ENCODE measurements around the gene ROM1. TPM values are rescaled to one million over a fixed set of nuclear protein-coding genes. Genes with fewer than 3 reads are reported as not detected.

The ROM1 gene
- total RNA-seq, 1 experiment from 2014 or later: 5.8 TPM

- peak overlapping the region; percentile 95; the same call in 1 of the 2 replicates for H3K4me3 ChIP-seq (ENCODE audit: low read length)
- peak overlapping the region; percentile 13; the same call in 1 of the 2 replicates for H3K9ac ChIP-seq (ENCODE audit: low read length)
- intact Hi-C loops (cut with micrococcal nuclease): loop anchor here (5.0 kb wide), 1 partner anchor 35 kb away; the partner anchor contains the start of genes EML3 and ROM1
- H3K27me3 ChIP-seq (ENCODE audit: low read length): no peaks in the 10 kb centered on the region
- no peaks in the 10 kb centered on the region for H3K9me2 ChIP-seq (replicated peaks; ENCODE audit: low read length)
- no peak for DNase-seq
- peaks cover 59% of the 10 kb centered on the region for H3K79me2 ChIP-seq (ENCODE audit: low read length)
- TSS peak; percentile 46 for BruUV-seq (replicated peaks)
- no peaks in the 10 kb centered on the region for H4K20me1 ChIP-seq (ENCODE audit: low read length)
- no peak for ATAC-seq
- no peaks in the 10 kb centered on the region for H3K9me3 ChIP-seq (ENCODE audit: low read length)
- H3K4me1 ChIP-seq (ENCODE audit: insufficient read depth, low read length): peaks cover 16% of the 10 kb centered on the region
- TF ChIP-seq CTCF (conservative IDR thresholded peaks at IDR 0.05; ENCODE audit: low read depth, low read length): no peak
- TF ChIP-seq EZH2phosphoT487 (IDR thresholded peaks at IDR 0.05; ENCODE audit: borderline replicate concordance, low read length): no peak
- TF ChIP-seq EZH2 (IDR thresholded peaks at IDR 0.05; ENCODE audit: low read length, unreplicated experiment): no peak
- ChIA-PET CTCF (interaction anchor here (0.7 to 1.0 kb wide), 3 partner anchors 87 to 234 kb away, joined by 4 to 5 read pairs (median 4); partner anchors contain the start of gene SLC3A2), POLR2A (ENCODE audit: unreplicated experiment) (interaction anchor here (0.6 to 0.7 kb wide), 3 partner anchors 55 to 194 kb away, joined by 3 to 14 read pairs (median 6); no protein-coding TSS in a partner anchor)
- peaks cover 30% of the 10 kb centered on the region for H3K36me3 ChIP-seq (ENCODE audit: low read depth, low read length)
- no peaks in the 10 kb centered on the region for H3F3A ChIP-seq (ENCODE audit: low read length, unreplicated experiment)
- H3K4me2 ChIP-seq (ENCODE audit: low read length): peak overlapping the region; percentile 54
- no peak overlapping the region for H3K27ac ChIP-seq (ENCODE audit: low read length)
- 0 out of 2 replicates have a peak overlapping the region, but pooled peaks have one; percentile 19 for H2AFZ ChIP-seq (ENCODE audit: low read length)
Measured at GRCh38 chr11:62646825-62647608, 34.0 kb downstream of the ROM1 start.

- Histone ChIP-seq H3K36me3 (ENCODE audit: low read depth, low read length) (peaks cover 29% of the 10 kb centered on the region), H3K9me3 (ENCODE audit: low read length) (no peaks in the 10 kb centered on the region), H3K9ac (ENCODE audit: low read length) (no peak overlapping the region), H3K27me3 (ENCODE audit: low read length) (no peaks in the 10 kb centered on the region), H3K9me2 (replicated peaks; ENCODE audit: low read length) (no peaks in the 10 kb centered on the region), H4K20me1 (ENCODE audit: low read length) (no peaks in the 10 kb centered on the region), H2AFZ (ENCODE audit: low read length) (no peak overlapping the region), H3F3A (ENCODE audit: low read length, unreplicated experiment) (no peaks in the 10 kb centered on the region), H3K4me2 (ENCODE audit: low read length) (no peak overlapping the region), H3K27ac (ENCODE audit: low read length) (no peak overlapping the region), H3K4me1 (ENCODE audit: insufficient read depth, low read length) (peaks cover 21% of the 10 kb centered on the region), H3K79me2 (ENCODE audit: low read length) (peaks cover 59% of the 10 kb centered on the region), H3K4me3 (ENCODE audit: low read length) (no peak overlapping the region)
- ChIA-PET CTCF (no interaction called here), POLR2A (ENCODE audit: unreplicated experiment) (no interaction called here)
- intact Hi-C loops (cut with micrococcal nuclease): loop anchor here (5.0 kb wide), 1 partner anchor 35 kb away; the partner anchor contains the start of genes EML3 and ROM1
- TF ChIP-seq CTCF (conservative IDR thresholded peaks at IDR 0.05; ENCODE audit: low read depth, low read length): no peak
- no peak for TF ChIP-seq EZH2 (IDR thresholded peaks at IDR 0.05; ENCODE audit: low read length, unreplicated experiment)
- no peak for TF ChIP-seq EZH2phosphoT487 (IDR thresholded peaks at IDR 0.05; ENCODE audit: borderline replicate concordance, low read length)
- ATAC-seq (no peak), DNase-seq (no peak)
- BruUV-seq (replicated peaks): no TSS peak
Measured at GRCh38 chr11:62647609-62648005, 34.5 kb downstream of the ROM1 start.
